Measurements from ENCODE around the gene RIF1. TPM values are rescaled to one million over a fixed set of nuclear protein-coding genes. Genes with fewer than 3 reads are reported as not detected.
A peak's percentile ranks its signal among the peaks of the same experiment; 100 is the strongest.

RIF1 gene
- total RNA-seq, 1 experiment from 2014 or later, result 123 TPM

- Histone ChIP-seq H3K79me1 (ENCODE audit: insufficient read depth, low read depth, low read length, poor library complexity, severe bottlenecking) (peaks cover 4% of the 10 kb centered on the region), H2BK12ac (ENCODE audit: insufficient read length, low read depth, low read length) (no peak overlapping the region), H4K20me1 (ENCODE audit: control insufficient read depth, insufficient read depth, insufficient read length) (peaks cover 2% of the 10 kb centered on the region), H3K27ac (ENCODE audit: insufficient read length, low read depth, low read length) (no peak overlapping the region), H4K5ac (ENCODE audit: insufficient read length, low read depth, low read length) (no peak overlapping the region), H2BK15ac (ENCODE audit: low read depth, low read length) (no peak overlapping the region), H2BK5ac (ENCODE audit: insufficient read length, low read length) (no peak overlapping the region), H3K18ac (ENCODE audit: insufficient read length, low read depth, low read length) (no peak overlapping the region), H3K9ac (ENCODE audit: extremely low read depth, insufficient read length, low read length) (no peak overlapping the region), H4K91ac (ENCODE audit: insufficient read length, low read depth, low read length) (no peak overlapping the region), H3K4ac (ENCODE audit: low read depth, low read length) (no peak overlapping the region), H3T11ph (ENCODE audit: low read length) (no peak overlapping the region), H3K9me3 (ENCODE audit: control insufficient read depth, low read depth, low read length) (no peaks in the 10 kb centered on the region), H3K4me1 (ENCODE audit: insufficient read depth, low read length) (no peaks in the 10 kb centered on the region), H2AK5ac (ENCODE audit: insufficient read length, low read length) (no peak overlapping the region), H3K56ac (ENCODE audit: insufficient read length, low read depth, low read length) (no peak overlapping the region), H2AFZ (ENCODE audit: low read length) (peak overlapping the region; percentile 22), H3K4me2 (ENCODE audit: insufficient read depth, insufficient read length, low read length) (no peak overlapping the region), H3K14ac (ENCODE audit: insufficient read depth, low read length) (no peak overlapping the region), H3K79me2 (ENCODE audit: insufficient read depth, low read length) (peaks cover 11% of the 10 kb centered on the region; the same call in 1 of the 2 replicates), H3K27me3 (ENCODE audit: insufficient read depth, low read length) (no peaks in the 10 kb centered on the region), H2BK120ac (ENCODE audit: low read depth, low read length, poor library complexity, severe bottlenecking) (no peak overlapping the region), H3K23ac (ENCODE audit: insufficient read length, low read depth, low read length) (no peak overlapping the region), H4K8ac (replicated peaks; ENCODE audit: insufficient read length, low read depth, low read length) (no peak overlapping the region), H3K23me2 (ENCODE audit: insufficient read length, low read depth, low read length, poor library complexity, severe bottlenecking) (no peaks in the 10 kb centered on the region), H2BK20ac (ENCODE audit: low read depth, low read length, poor library complexity, severe bottlenecking) (peak overlapping the region; percentile 45)
- H3K9me3 Mint-ChIP-seq, result peaks cover 3 to 8% of the 10 kb centered on the region in 2 experiments
- H3K36me3 Mint-ChIP-seq (ENCODE audit: insufficient read depth in 1 of 3, low read depth in 3 of 3), result peaks cover 9 to 21% (median 13%) of the 10 kb centered on the region in 3 experiments
- no peak overlapping the region for H3K4me3 Mint-ChIP-seq
- no peak for TF ChIP-seq CTCF (conservative IDR thresholded peaks at IDR 0.05)
- H3K4me1 Mint-ChIP-seq, result peaks cover 6 to 16% of the 10 kb centered on the region in 2 experiments
- no peaks in the 10 kb centered on the region for H3K27me3 Mint-ChIP-seq (ENCODE audit: low read depth)
- H3K27ac Mint-ChIP-seq, result peak overlapping the region in 1 of 3 experiments; percentile 31; a peak in 1 of 7 replicates
- DNase-seq, result no peak
Observed at GRCh38 chr2:151407281-151407680, 2.4 kb upstream of the RIF1 start.
